HepG2 (cell line): ENCODE data around the gene CARMIL1. TPM values are rescaled to one million over a fixed set of nuclear protein-coding genes. Genes with fewer than 3 reads are reported as not detected.

Source experiments
- ATAC-seq: fragments of 200-7000 bp; cut with Tn5 transposase; 3 replicates; pipeline ENCODE4 v1.9.1; 2020; ENCODE audit warnings: mild to moderate bottlenecking, moderate library complexity
- BruUV-seq: library from RNA; stranded (reverse); fragments of 400-500 nt; replicated peaks from 2 replicates; lab custom pipeline; 2021; lab: Mats Ljungman, UMichigan
- CTCF ChIA-PET: fragments of 300-600 bp; formaldehyde crosslinking; extraction: SDS; loops from one replicate; lab custom pipeline; 2021; ENCODE audit warnings: low total read pairs, inconsistent platforms, low intra/inter-chr PET ratio; lab: Yijun Ruan, JAX
- POLR2A ChIA-PET: fragments of 350-600 bp; sonication (Branson Sonifier 250); formaldehyde crosslinking; loops from one replicate; lab custom pipeline; 2020; ENCODE audit warnings: antibody characterized with exemption, inconsistent platforms; lab: Yijun Ruan, JAX
- DNase-seq: peaks from one replicate; pipeline ENCODE4 v3.0.0-alpha.2; 2015; ENCODE audit warnings: low spot score
- FAIRE-seq: peaks from 3 replicates; lab custom pipeline; 2011; peaks lifted over from hg19 to GRCh38; lab: Jason Lieb, UNC
- H2AFZ ChIP-seq: one replicate; pipeline ENCODE4 v1.6.1; 2011; ENCODE audit warnings: low read length, inconsistent platforms
- H3K27ac ChIP-seq: fragments of 300-600 bp; 3 replicates; pipeline ENCODE4 v1.8.0; 2011; ENCODE audit warnings: mixed run types, mild to moderate bottlenecking, mixed read lengths, low read length, inconsistent platforms; ENCODE audit not compliant: insufficient read depth; ENCODE audit errors: extremely low read length
- H3K27me3 ChIP-seq, 2 experiments: fragments of 200-600 bp in 1 of 2; 2 replicates in 1 of 2; 3 replicates in 1 of 2; pipeline versions ENCODE4 v1.6.0 to v1.8.0; 2011; ENCODE audit warnings: low read length in 2 of 2, mild to moderate bottlenecking in 2 of 2, moderate library complexity in 2 of 2, inconsistent platforms in 1 of 2; ENCODE audit not compliant: insufficient read depth in 2 of 2, control insufficient read depth in 1 of 2
- H3K36me3 ChIP-seq, 2 experiments: fragments of 200-600 bp in 1 of 2; replicated peaks in 1 of 2; 2 replicates in 1 of 2; 3 replicates in 1 of 2; pipeline versions ENCODE4 v1.5.1 to v1.8.0; 2011; ENCODE audit warnings: low read length in 2 of 2, inconsistent platforms in 1 of 2; ENCODE audit not compliant: insufficient read depth in 2 of 2, control insufficient read depth in 1 of 2
- H3K4me1 ChIP-seq: 2 replicates; pipeline ENCODE4 v1.5.1; 2012; ENCODE audit warnings: low read length, inconsistent platforms; ENCODE audit not compliant: insufficient read depth
- H3K4me2 ChIP-seq: 2 replicates; pipeline ENCODE4 v1.6.0; 2011; ENCODE audit warnings: low read depth, low read length, inconsistent platforms
- H3K4me3 ChIP-seq, 3 experiments: fragments of 200-600 bp in 1 of 3; sonication (generic), shearing (Covaris generic) in 1 of 3; replicated peaks in 1 of 3; 2 replicates each; pipeline ENCODE4 v1.5.1; 2011 to 2016; ENCODE audit warnings: low read length in 3 of 3, inconsistent platforms in 2 of 3, low read depth in 2 of 3, mild to moderate bottlenecking in 2 of 3, control low read depth in 1 of 3, mixed read lengths in 1 of 3; ENCODE audit not compliant: insufficient read depth in 1 of 3
- H3K79me2 ChIP-seq: one replicate; pipeline ENCODE4 v1.6.1; 2011; ENCODE audit warnings: low read length, inconsistent platforms; ENCODE audit not compliant: insufficient read depth
- H3K9ac ChIP-seq: 2 replicates; pipeline ENCODE4 v1.6.0; 2011; ENCODE audit warnings: mild to moderate bottlenecking, low read depth, low read length, inconsistent platforms; ENCODE audit not compliant: insufficient read depth
- H3K9me3 ChIP-seq: 2 replicates; pipeline ENCODE4 v1.5.1; 2012; ENCODE audit warnings: mild to moderate bottlenecking, low read length
- H4K20me1 ChIP-seq: 2 replicates; pipeline ENCODE4 v1.6.0; 2011; ENCODE audit warnings: inconsistent platforms, mild to moderate bottlenecking, low read length, moderate library complexity; ENCODE audit not compliant: insufficient read depth
- ARNT2 ChIP-seq: sonication (generic); formaldehyde crosslinking; IDR thresholded peaks from 2 replicates; pipeline ENCODE4 v1.8.0; 2022; ENCODE audit warnings: mild to moderate bottlenecking, low read depth, missing genetic modification reagents, moderate library complexity
- ASH2L ChIP-seq: fragments of 300-600, 200-600 bp; sonication (generic); IDR thresholded peaks from 2 replicates; pipeline ENCODE4 v1.7.0; 2017; ENCODE audit warnings: low read depth, mild to moderate bottlenecking, moderate library complexity, mixed read lengths, low read length; ENCODE audit not compliant: insufficient read length
- BRD4 ChIP-seq: sonication (generic); formaldehyde crosslinking; IDR thresholded peaks from 2 replicates; pipeline ENCODE4 v1.4.0; 2020; ENCODE audit warnings: missing genetic modification reagents
- EHMT2 ChIP-seq: fragments of 200-600 bp; sonication (generic); IDR thresholded peaks from 2 replicates; pipeline ENCODE4 v1.7.0; 2017; ENCODE audit warnings: antibody characterized with exemption, low read depth, low read length, borderline replicate concordance
- HNRNPH1 ChIP-seq: fragments of 200-400 bp; formaldehyde crosslinking; optimal IDR thresholded peaks from 2 replicates; pipeline ENCODE3; 2017; ENCODE audit warnings: mild to moderate bottlenecking, low read depth, low read length
- HNRNPLL ChIP-seq: fragments of 200-400 bp; formaldehyde crosslinking; IDR thresholded peaks from 2 replicates; pipeline ENCODE4 v1.6.1; 2017; ENCODE audit warnings: mild to moderate bottlenecking, low read depth, low read length; ENCODE audit not compliant: poor library complexity, severe bottlenecking
- KDM2A ChIP-seq: sonication (generic); formaldehyde crosslinking; IDR thresholded peaks from 2 replicates; pipeline ENCODE4 v1.4.0; 2020; ENCODE audit warnings: low read depth, missing genetic modification reagents, borderline replicate concordance
- MIER2 ChIP-seq: IDR thresholded peaks from 2 replicates; pipeline ENCODE4 v1.6.1; 2016; ENCODE audit warnings: missing biosample characterization, missing genetic modification reagents
- MXI1 ChIP-seq: IDR thresholded peaks from 3 replicates; pipeline ENCODE4 v1.6.1; 2012; ENCODE audit warnings: low read depth, low read length, inconsistent platforms, borderline replicate concordance
- STAG1 ChIP-seq: sonication (generic); formaldehyde crosslinking; IDR thresholded peaks from 2 replicates; pipeline ENCODE4 v1.4.0; 2020; ENCODE audit warnings: missing genetic modification reagents
- TBX3 ChIP-seq: fragments of 450-650 bp; IDR thresholded peaks from 2 replicates; pipeline ENCODE4 v1.6.1; 2017; ENCODE audit warnings: antibody characterized with exemption, mild to moderate bottlenecking, inconsistent platforms, borderline replicate concordance
- TGIF2 ChIP-seq: IDR thresholded peaks from 2 replicates; pipeline ENCODE4 v1.6.1; 2016; ENCODE audit warnings: control low read depth, missing compliant biosample characterization
- THAP8 ChIP-seq: sonication (generic); formaldehyde crosslinking; IDR thresholded peaks from 2 replicates; pipeline ENCODE4 v1.5.1; 2020; ENCODE audit warnings: missing genetic modification reagents, mild to moderate bottlenecking, borderline replicate concordance
- U2AF1 ChIP-seq: fragments of 200-400 bp; formaldehyde crosslinking; optimal IDR thresholded peaks from 2 replicates; pipeline ENCODE3; 2017; ENCODE audit warnings: mild to moderate bottlenecking, low read depth, low read length
- ZNF615 ChIP-seq: sonication (generic); formaldehyde crosslinking; IDR thresholded peaks from 2 replicates; pipeline ENCODE4 v1.5.0; 2020; ENCODE audit warnings: mild to moderate bottlenecking, missing genetic modification reagents, borderline replicate concordance
- ZNF678 ChIP-seq: sonication (generic); formaldehyde crosslinking; IDR thresholded peaks from 2 replicates; pipeline ENCODE4 v1.4.0; 2020; ENCODE audit warnings: mild to moderate bottlenecking, missing genetic modification reagents
- ZNF749 ChIP-seq: sonication (generic); formaldehyde crosslinking; IDR thresholded peaks from 2 replicates; pipeline ENCODE4 v1.8.0; 2022; ENCODE audit warnings: mild to moderate bottlenecking, missing genetic modification reagents, moderate library complexity, borderline replicate concordance
- ZNF775 ChIP-seq: sonication (generic); formaldehyde crosslinking; IDR thresholded peaks from 2 replicates; pipeline ENCODE4 v1.4.0; 2020; ENCODE audit warnings: missing genetic modification reagents, mild to moderate bottlenecking, moderate library complexity, borderline replicate concordance
- ZNF883 ChIP-seq: sonication (generic); formaldehyde crosslinking; IDR thresholded peaks from 2 replicates; pipeline ENCODE4 v1.5.1; 2020; ENCODE audit warnings: mild to moderate bottlenecking, missing genetic modification reagents; ENCODE audit errors: not compliant biosample characterization
- in situ Hi-C: cut with HindIII; loops from 2 replicates; pipeline ENCODE4 v1.10.0; 2017; ENCODE audit warnings: low pct_unique_long_range_greater_than_20kb; ENCODE audit not compliant: extremely low pct_ligation_motif_present
- intact Hi-C: fragments of 100-400 bp; cut with micrococcal nuclease; formaldehyde crosslinking; loops from one replicate; pipeline ENCODE4 v1.10.0; 2022; ENCODE audit not compliant: unreplicated experiment
- polyA plus RNA-seq, 8 experiments: library from polyadenylated mRNA; depleted of rRNA in 3 of 8; stranded (reverse) in 7 of 8; unstranded in 1 of 8; fragments of >200 nt; fragmentation: Illumina TruSeq in 4 of 8; extraction: Trizol in 4 of 8; gene quantifications; 2 replicates each; pipeline versions ENCODE4 v1.2.1 to v1.2.3, GENCODE V29; 2011 to 2016; ENCODE audit warnings: low read depth in 4 of 8, missing spikeins in 1 of 8, mixed read lengths in 1 of 8; ENCODE audit not compliant: insufficient read depth in 1 of 8
- total RNA-seq, 5 experiments: library from RNA; depleted of rRNA; stranded (reverse); fragments of >200 nt; fragmentation: Illumina TruSeq; extraction: Trizol; gene quantifications; 2 replicates each; pipeline ENCODE4 v1.2.3, GENCODE V29; 2016; ENCODE audit warnings: low read depth in 1 of 5
- TF ChIP-seq, protein P1 (sequence below): sonication (generic); formaldehyde crosslinking; IDR thresholded peaks from 2 replicates; pipeline ENCODE4 v1.4.0; 2020; ENCODE audit warnings: missing genetic modification reagents, borderline replicate concordance

CARMIL1 gene
- total and polyA plus RNA-seq, 2 of the 13 experiments (the other 11 are each of a cell fraction or from before 2014, with no cell fraction given), result 1.8 to 2.6 TPM

DNA sequence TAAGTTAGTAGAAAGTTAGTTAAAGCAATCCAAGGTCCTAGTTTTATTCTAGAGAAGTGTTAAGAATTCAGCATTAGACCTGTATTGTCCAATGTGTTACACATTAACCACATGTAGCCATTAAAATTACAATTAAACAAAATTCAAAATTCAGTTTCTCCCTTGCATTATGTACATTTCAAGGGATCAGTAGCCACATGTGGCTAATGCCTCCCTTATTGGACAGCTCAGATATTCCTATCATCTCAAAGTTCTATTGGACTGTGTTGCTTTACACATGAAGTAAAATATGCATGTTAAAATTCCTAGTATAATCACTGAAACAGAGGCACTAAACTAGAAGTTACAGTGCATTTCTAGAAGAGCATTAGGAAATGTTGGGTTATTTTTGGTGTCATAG is 265.7 kb downstream of the CARMIL1 start:
- no peaks in the 10 kb centered on the region for H3K4me1 ChIP-seq
- ChIA-PET CTCF (no interaction called here), POLR2A (no interaction called here)
- no peak overlapping the region for H3K27ac ChIP-seq
- FAIRE-seq (no peak), DNase-seq (no peak), ATAC-seq (no peak)
- TF ChIP-seq BRD4 (CRISPR knock-in tag) (no peak), MXI1 (no peak), TBX3 (no peak), ASH2L (no peak), ARNT2 (CRISPR knock-in tag) (no peak), TGIF2 (CRISPR knock-in tag) (no peak), STAG1 (no peak), ZNF678 (no peak), KDM2A (CRISPR knock-in tag) (no peak), THAP8 (CRISPR knock-in tag) (no peak), HNRNPH1 (no peak), EHMT2 (no peak), U2AF1 (no peak), MIER2 (CRISPR knock-in tag) (no peak), HNRNPLL (no peak), ZNF775 (CRISPR knock-in tag) (no peak), ZNF749 (CRISPR knock-in tag) (no peak), ZNF615 (CRISPR knock-in tag) (no peak), ZNF883 (CRISPR knock-in tag) (no peak)
- TF ChIP-seq, protein P1, sequence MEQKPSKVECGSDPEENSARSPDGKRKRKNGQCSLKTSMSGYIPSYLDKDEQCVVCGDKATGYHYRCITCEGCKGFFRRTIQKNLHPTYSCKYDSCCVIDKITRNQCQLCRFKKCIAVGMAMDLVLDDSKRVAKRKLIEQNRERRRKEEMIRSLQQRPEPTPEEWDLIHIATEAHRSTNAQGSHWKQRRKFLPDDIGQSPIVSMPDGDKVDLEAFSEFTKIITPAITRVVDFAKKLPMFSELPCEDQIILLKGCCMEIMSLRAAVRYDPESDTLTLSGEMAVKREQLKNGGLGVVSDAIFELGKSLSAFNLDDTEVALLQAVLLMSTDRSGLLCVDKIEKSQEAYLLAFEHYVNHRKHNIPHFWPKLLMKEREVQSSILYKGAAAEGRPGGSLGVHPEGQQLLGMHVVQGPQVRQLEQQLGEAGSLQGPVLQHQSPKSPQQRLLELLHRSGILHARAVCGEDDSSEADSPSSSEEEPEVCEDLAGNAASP (CRISPR knock-in tag), result no peak
- no TSS peak for BruUV-seq
- no peaks in the 10 kb centered on the region for H3K79me2 ChIP-seq
- H4K20me1 ChIP-seq, result no peaks in the 10 kb centered on the region
- H3K9ac ChIP-seq, result no peak overlapping the region
- no peak overlapping the region for H3K4me3 ChIP-seq
- H3K36me3 ChIP-seq, result no peaks in the 10 kb centered on the region
- H2AFZ ChIP-seq, result no peak overlapping the region
- H3K27me3 ChIP-seq, result no peaks in the 10 kb centered on the region
- H3K9me3 ChIP-seq, result no peaks in the 10 kb centered on the region
- H3K4me2 ChIP-seq, result no peak overlapping the region
- in situ Hi-C loops (no loop called here), intact Hi-C loops (no loop called here)
